Endothelial cell (in vitro differentiated cells): ENCODE results near the gene NUCB1. TPM values are rescaled to one million over a fixed set of nuclear protein-coding genes. Genes with fewer than 3 reads are reported as not detected.
A peak's percentile ranks its signal among the peaks of the same experiment; 100 is the strongest.

Source experiments
- DNase-seq: peaks from one replicate; pipeline ENCODE4 v3.0.0; 2021; ENCODE audit warnings: low spot score
- H3K27ac Mint-ChIP-seq: one replicate; pipeline ENCODE4 v1.8.0; 2021; ENCODE audit warnings: mixed read lengths, inconsistent platforms; ENCODE audit not compliant: unreplicated experiment
- H3K27me3 Mint-ChIP-seq: one replicate; pipeline ENCODE4 v1.8.0; 2021; ENCODE audit warnings: mild to moderate bottlenecking, moderate library complexity, mixed read lengths, inconsistent platforms; ENCODE audit not compliant: unreplicated experiment
- H3K36me3 Mint-ChIP-seq: one replicate; pipeline ENCODE4 v1.8.0; 2021; ENCODE audit warnings: mild to moderate bottlenecking, low read depth, mixed read lengths, inconsistent platforms; ENCODE audit not compliant: unreplicated experiment
- H3K4me1 Mint-ChIP-seq: one replicate; pipeline ENCODE4 v1.8.0; 2021; ENCODE audit warnings: mild to moderate bottlenecking, mixed read lengths, inconsistent platforms; ENCODE audit not compliant: unreplicated experiment
- H3K4me3 Mint-ChIP-seq: one replicate; pipeline ENCODE4 v1.8.0; 2021; ENCODE audit warnings: mild to moderate bottlenecking, mixed read lengths, inconsistent platforms; ENCODE audit not compliant: unreplicated experiment
- H3K9me3 Mint-ChIP-seq: one replicate; pipeline ENCODE4 v1.8.0; 2021; ENCODE audit warnings: mixed read lengths, inconsistent platforms; ENCODE audit not compliant: unreplicated experiment
- CTCF ChIP-seq: fragments of 200-600 bp; sonication (generic); IDR thresholded peaks from one replicate; pipeline ENCODE4 v1.5.0; 2021; ENCODE audit warnings: antibody characterized with exemption; ENCODE audit not compliant: unreplicated experiment
- total RNA-seq: library from RNA; stranded (reverse); fragmentation: NEBNext Ultra II Directional; extraction: Animal tissue kit (Norgen Biotek cat#: 25700); gene quantifications from one replicate; pipeline ENCODE4 v1.2.1, GENCODE V29; 2021; ENCODE audit not compliant: unreplicated experiment

The NUCB1 gene
- total RNA-seq, 1 donor from 2014 or later, result 244 TPM

- H3K27ac Mint-ChIP-seq, result no peak overlapping the region
- H3K27me3 Mint-ChIP-seq, result peaks cover 7% of the 10 kb centered on the region
- no peaks in the 10 kb centered on the region for H3K9me3 Mint-ChIP-seq
- H3K4me3 Mint-ChIP-seq, result no peak overlapping the region
- peak; percentile 87 for TF ChIP-seq CTCF
- DNase-seq, result peak; percentile 89
- peaks cover 19% of the 10 kb centered on the region for H3K36me3 Mint-ChIP-seq
- H3K4me1 Mint-ChIP-seq, result peaks cover 13% of the 10 kb centered on the region
Measured at GRCh38 chr19:48970923-48971395, 70.8 kb downstream of the NUCB1 start.

Other genes with a start within 250 kb of the NUCB1 start
- gene NTN5, start 227.3 kb upstream of the NUCB1 start, total RNA-seq, result 0.21 TPM
- gene FUT2, start 204.3 kb upstream of the NUCB1 start, total RNA-seq, result 1.5 TPM
- gene MAMSTR, start 180.6 kb upstream of the NUCB1 start, total RNA-seq, result 1.5 TPM
- gene RASIP1, start 159.7 kb upstream of the NUCB1 start, total RNA-seq, result 192 TPM
- 3.3 TPM for gene IZUMO1, start 153.4 kb upstream of the NUCB1 start, total RNA-seq
- gene FUT1, start 147.7 kb upstream of the NUCB1 start, total RNA-seq, result 5.7 TPM
- gene FGF21, start 144.8 kb upstream of the NUCB1 start, total RNA-seq, result not detected
- 35.0 TPM for gene BCAT2, start 89.3 kb upstream of the NUCB1 start, total RNA-seq
- gene HSD17B14, start 63.8 kb upstream of the NUCB1 start, total RNA-seq, result 65.6 TPM
- 14.1 TPM for gene PLEKHA4, start 31.7 kb upstream of the NUCB1 start, total RNA-seq
- 65.8 TPM for gene PPP1R15A, start 27.9 kb upstream of the NUCB1 start, total RNA-seq
- gene TULP2, start 1.6 kb upstream of the NUCB1 start, total RNA-seq, result 4.3 TPM
- 1.0 TPM for gene DHDH, start 33.4 kb downstream of the NUCB1 start, total RNA-seq
- gene BAX, start 54.6 kb downstream of the NUCB1 start, total RNA-seq, result 286 TPM
- gene FTL, start 65.0 kb downstream of the NUCB1 start, total RNA-seq, result 1,109 TPM
- 45.7 TPM for gene GYS1, start 93.0 kb downstream of the NUCB1 start, total RNA-seq
- 80.6 TPM for gene RUVBL2, start 93.6 kb downstream of the NUCB1 start, total RNA-seq
- 1.4 TPM for gene LHB, start 116.8 kb downstream of the NUCB1 start, total RNA-seq
- not detected for gene CGB3, start 124.0 kb downstream of the NUCB1 start, total RNA-seq
- not detected for gene CGB2, start 131.6 kb downstream of the NUCB1 start, total RNA-seq
- not detected for gene CGB1, start 136.6 kb downstream of the NUCB1 start, total RNA-seq
- not detected for gene CGB5, start 143.5 kb downstream of the NUCB1 start, total RNA-seq
- gene CGB8, start 148.8 kb downstream of the NUCB1 start, total RNA-seq, result not detected
- gene CGB7, start 157.4 kb downstream of the NUCB1 start, total RNA-seq, result not detected
- gene NTF4, start 164.5 kb downstream of the NUCB1 start, total RNA-seq, result not detected
- not detected for gene KCNA7, start 172.4 kb downstream of the NUCB1 start, total RNA-seq
- 203 TPM for gene SNRNP70, start 185.1 kb downstream of the NUCB1 start, total RNA-seq
- gene LIN7B, start 214.1 kb downstream of the NUCB1 start, total RNA-seq, result 5.8 TPM
- 0.51 TPM for gene C19orf73, start 218.8 kb downstream of the NUCB1 start, total RNA-seq
- 19.7 TPM for gene PPFIA3, start 219.2 kb downstream of the NUCB1 start, total RNA-seq